ENCODE results near the gene OGFOD1.

The OGFOD1 gene

GRCh38 chr16:56506941-56507340, 55.6 kb downstream of the OGFOD1 start:
- Mint-ChIP-seq H3K27ac (no peak overlapping the region), H3K36me3 (ENCODE audit: insufficient read depth) (peaks cover 49% of the 10 kb centered on the region), H3K27me3 (no peaks in the 10 kb centered on the region), H3K4me3 (no peak overlapping the region), H3K4me1 (ENCODE audit: low read depth in 2 of 2) (no peaks in the 10 kb centered on the region), H3K9me3 (no peaks in the 10 kb centered on the region)
- DNase-seq (no peak), ATAC-seq (replicated peaks) (no peak)

DNA sequence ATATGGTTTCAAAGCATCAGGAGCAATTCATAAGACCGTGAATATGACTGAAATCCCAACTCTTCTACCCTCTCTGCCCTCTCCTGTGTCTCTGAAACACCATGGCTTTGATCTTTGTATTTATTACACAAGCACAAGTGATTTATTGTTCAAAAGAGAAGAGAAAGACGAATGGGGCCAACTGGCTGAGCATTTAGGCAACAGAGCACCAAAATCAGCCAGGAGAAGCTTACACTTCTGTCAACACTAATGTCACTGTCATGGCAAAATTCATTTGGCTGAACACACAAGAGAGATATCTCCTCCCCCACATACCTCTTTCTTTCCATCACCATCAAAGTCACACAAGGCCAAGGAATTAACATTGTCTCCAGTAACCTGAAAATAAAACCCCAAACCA, 59.2 kb downstream of the OGFOD1 start:
- Mint-ChIP-seq H3K4me3 (no peak overlapping the region), H3K27me3 (no peaks in the 10 kb centered on the region), H3K36me3 (ENCODE audit: insufficient read depth) (peaks cover 30% of the 10 kb centered on the region), H3K9me3 (no peaks in the 10 kb centered on the region), H3K27ac (no peak overlapping the region), H3K4me1 (ENCODE audit: low read depth in 2 of 2) (peaks cover 5 to 23% of the 10 kb centered on the region in 2 donors)
- DNase-seq: no peak
- ATAC-seq (replicated peaks): no peak

- Mint-ChIP-seq H3K4me1 (ENCODE audit: low read depth in 2 of 2) (peaks cover 6 to 27% of the 10 kb centered on the region in 2 donors), H3K27ac (no peak overlapping the region), H3K27me3 (no peaks in the 10 kb centered on the region), H3K4me3 (no peak overlapping the region), H3K9me3 (no peaks in the 10 kb centered on the region), H3K36me3 (ENCODE audit: insufficient read depth) (peaks cover 26% of the 10 kb centered on the region)
- DNase-seq: no peak
- no peak for ATAC-seq (replicated peaks)
Measured at GRCh38 chr16:56512025-56512424, 60.7 kb downstream of the OGFOD1 start.

DNA sequence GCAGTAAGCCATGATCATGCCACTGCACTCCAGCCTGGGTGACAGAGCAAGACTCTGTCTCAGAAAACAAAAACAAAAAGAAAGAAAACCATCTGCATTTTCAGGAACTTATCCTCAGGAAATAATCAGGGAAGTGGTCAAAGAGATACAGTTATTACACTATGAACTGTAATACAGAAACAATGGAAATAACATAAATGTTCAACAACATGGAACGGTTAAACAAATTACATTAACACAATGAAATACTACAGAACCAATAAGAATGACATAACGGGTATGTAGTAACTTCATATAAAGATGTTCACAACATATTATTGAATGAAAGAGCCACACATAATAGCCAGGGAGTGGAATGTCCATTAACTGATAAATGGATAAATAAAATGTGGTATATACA, 61.7 kb downstream of the OGFOD1 start:
- Mint-ChIP-seq H3K36me3 (ENCODE audit: insufficient read depth) (peaks cover 21% of the 10 kb centered on the region), H3K4me3 (no peak overlapping the region), H3K9me3 (no peaks in the 10 kb centered on the region), H3K27me3 (no peaks in the 10 kb centered on the region), H3K27ac (no peak overlapping the region), H3K4me1 (ENCODE audit: low read depth in 2 of 2) (peaks cover 16 to 33% of the 10 kb centered on the region in 2 donors)
- DNase-seq: no peak
- no peak for ATAC-seq (replicated peaks)

DNA sequence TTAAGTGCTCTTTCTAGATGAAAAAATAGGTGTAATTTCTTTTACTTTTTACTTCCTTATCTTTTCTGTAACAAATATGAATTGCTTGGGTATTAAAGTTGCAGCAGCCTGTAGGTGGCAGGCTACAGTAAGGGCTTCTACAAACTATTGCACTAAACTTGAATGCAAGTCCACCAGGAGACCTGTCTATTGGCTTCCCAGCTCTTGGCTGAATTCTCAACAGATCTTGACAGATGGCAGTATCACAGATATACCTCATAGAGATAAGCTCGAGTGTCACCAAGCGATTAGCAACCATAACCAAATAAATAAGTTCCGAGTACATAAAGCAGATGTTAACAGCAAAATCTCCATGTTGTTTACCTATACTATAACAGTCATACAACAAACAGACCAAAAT, 62.6 kb downstream of the OGFOD1 start:
- peaks cover 20 to 37% of the 10 kb centered on the region in 2 donors for H3K4me1 Mint-ChIP-seq (ENCODE audit: low read depth in 2 of 2)
- H3K4me3 Mint-ChIP-seq: no peak overlapping the region
- no peaks in the 10 kb centered on the region for H3K27me3 Mint-ChIP-seq
- peaks cover 14% of the 10 kb centered on the region for H3K36me3 Mint-ChIP-seq (ENCODE audit: insufficient read depth)
- peak; percentile 93 for ATAC-seq (replicated peaks)
- DNase-seq: peak; percentile 26 to 54 (median 34)
- no peaks in the 10 kb centered on the region for H3K9me3 Mint-ChIP-seq
- H3K27ac Mint-ChIP-seq: no peak overlapping the region

GRCh38 chr16:56514845-56515244, 63.5 kb downstream of the OGFOD1 start:
- H3K27ac Mint-ChIP-seq: no peak overlapping the region
- H3K27me3 Mint-ChIP-seq: no peaks in the 10 kb centered on the region
- H3K9me3 Mint-ChIP-seq: no peaks in the 10 kb centered on the region
- H3K4me1 Mint-ChIP-seq (ENCODE audit: low read depth in 2 of 2): peaks cover 20 to 43% of the 10 kb centered on the region in 2 donors
- no peak overlapping the region for H3K4me3 Mint-ChIP-seq
- ATAC-seq (replicated peaks): no peak
- DNase-seq: no peak
- peaks cover 14% of the 10 kb centered on the region for H3K36me3 Mint-ChIP-seq (ENCODE audit: insufficient read depth)

- ATAC-seq (replicated peaks): no peak
- Mint-ChIP-seq H3K27me3 (no peaks in the 10 kb centered on the region), H3K27ac (peak overlapping the region in 1 of 2 donors; percentile 5), H3K4me3 (no peak overlapping the region), H3K4me1 (ENCODE audit: low read depth in 2 of 2) (peaks cover 26 to 48% of the 10 kb centered on the region in 2 donors), H3K36me3 (ENCODE audit: insufficient read depth) (peaks cover 17% of the 10 kb centered on the region), H3K9me3 (no peaks in the 10 kb centered on the region)
- DNase-seq: no peak
Measured at GRCh38 chr16:56515665-56516064, 64.3 kb downstream of the OGFOD1 start.

GRCh38 chr16:56517206-56517605, 65.9 kb downstream of the OGFOD1 start:
- no peak for DNase-seq
- no peak for ATAC-seq (replicated peaks)
- Mint-ChIP-seq H3K4me3 (no peak overlapping the region), H3K9me3 (no peaks in the 10 kb centered on the region), H3K36me3 (ENCODE audit: insufficient read depth) (peaks cover 17% of the 10 kb centered on the region), H3K27ac (no peak overlapping the region), H3K27me3 (no peaks in the 10 kb centered on the region), H3K4me1 (ENCODE audit: low read depth in 2 of 2) (peaks cover 27 to 49% of the 10 kb centered on the region in 2 donors)

DNA sequence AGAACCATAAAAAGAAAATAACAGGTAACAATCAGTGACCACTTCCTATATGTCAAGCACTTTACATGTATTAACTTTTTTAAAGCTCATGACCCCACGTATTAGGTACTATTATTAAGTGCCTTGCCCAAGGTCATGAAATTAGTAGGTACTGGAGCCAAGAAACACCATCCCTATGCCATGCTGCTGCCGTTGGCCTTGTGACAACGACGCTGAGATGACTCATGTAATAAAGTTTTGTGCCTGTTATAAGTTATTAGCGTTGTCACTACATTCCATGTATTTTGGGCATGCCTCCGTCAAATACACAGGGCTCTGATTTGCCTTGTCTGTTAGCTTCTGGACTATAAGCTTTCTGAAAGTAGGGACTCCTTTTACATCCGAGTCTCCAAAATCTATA, 67.1 kb downstream of the OGFOD1 start:
- ATAC-seq (replicated peaks) (no peak), DNase-seq (no peak)
- H3K4me1 Mint-ChIP-seq (ENCODE audit: low read depth in 2 of 2): peaks cover 25 to 42% of the 10 kb centered on the region in 2 donors
- H3K27me3 Mint-ChIP-seq: no peaks in the 10 kb centered on the region
- H3K36me3 Mint-ChIP-seq (ENCODE audit: insufficient read depth): peaks cover 14% of the 10 kb centered on the region
- no peaks in the 10 kb centered on the region for H3K9me3 Mint-ChIP-seq
- peak overlapping the region; percentile 91 for H3K27ac Mint-ChIP-seq
- H3K4me3 Mint-ChIP-seq: peak overlapping the region; percentile 80 to 81

- H3K36me3 Mint-ChIP-seq (ENCODE audit: insufficient read depth): peaks cover 14% of the 10 kb centered on the region
- no peaks in the 10 kb centered on the region for H3K9me3 Mint-ChIP-seq
- DNase-seq: peak; percentile 87 to 91 (median 89)
- H3K27me3 Mint-ChIP-seq: no peaks in the 10 kb centered on the region
- H3K4me1 Mint-ChIP-seq (ENCODE audit: low read depth in 2 of 2): peaks cover 23 to 33% of the 10 kb centered on the region in 2 donors
- H3K4me3 Mint-ChIP-seq: peak within 1 kb of the TSS; percentile 80 to 81
- peak; percentile 85 for ATAC-seq (replicated peaks)
- H3K27ac Mint-ChIP-seq: peak within 1 kb of the TSS; percentile 91
Measured at GRCh38 chr16:56519459-56520250, 68.3 kb downstream of the OGFOD1 start, which contains the start of gene BBS2. Gene BBS2, minus strand, starts transcription at chr16:56520024. Its CDS starts 162 bp downstream, at chr16:56519862.

DNA sequence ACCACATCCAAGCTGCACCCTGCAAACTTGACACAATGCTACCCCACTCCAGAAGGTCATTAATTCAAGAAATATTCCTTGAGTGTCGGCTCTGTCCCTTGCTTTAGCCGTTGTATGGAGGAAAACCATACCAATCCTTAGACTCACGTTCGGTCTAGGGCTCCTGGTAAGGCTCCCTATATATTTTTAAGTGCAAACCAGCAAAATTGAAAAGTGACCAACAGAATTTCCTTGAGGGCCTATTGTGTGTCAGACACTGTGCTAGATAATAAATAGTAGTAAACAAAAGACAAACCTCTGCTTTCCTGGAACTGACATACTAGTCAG, 68.9 kb downstream of the OGFOD1 start:
- no peaks in the 10 kb centered on the region for H3K9me3 Mint-ChIP-seq
- H3K4me1 Mint-ChIP-seq (ENCODE audit: low read depth in 2 of 2): peaks cover 23 to 28% of the 10 kb centered on the region in 2 donors
- DNase-seq: no peak
- H3K4me3 Mint-ChIP-seq: peak overlapping the region; percentile 80 to 81
- H3K27me3 Mint-ChIP-seq: no peaks in the 10 kb centered on the region
- no peak for ATAC-seq (replicated peaks)
- peak overlapping the region; percentile 91 for H3K27ac Mint-ChIP-seq
- peaks cover 14% of the 10 kb centered on the region for H3K36me3 Mint-ChIP-seq (ENCODE audit: insufficient read depth)

DNA sequence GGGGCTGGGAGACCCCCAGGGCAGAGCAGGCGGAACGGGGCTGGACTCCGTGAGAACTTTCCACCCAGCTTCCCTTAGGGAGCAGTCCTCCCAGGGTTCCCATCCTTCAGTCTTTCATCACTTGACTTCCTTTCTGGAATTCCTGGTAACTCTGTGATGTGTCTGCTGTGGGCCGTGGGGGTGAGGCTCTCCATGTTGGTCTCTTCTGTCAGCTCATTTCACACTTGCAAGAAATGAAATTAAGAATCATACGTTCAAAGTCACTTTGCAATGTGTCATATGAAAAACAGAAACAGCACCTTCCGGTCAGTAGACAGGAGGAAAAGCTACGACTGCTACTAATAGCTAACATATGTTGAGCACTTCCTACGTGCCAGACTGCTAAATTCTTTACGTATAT, 73.9 kb downstream of the OGFOD1 start:
- Mint-ChIP-seq H3K27ac (no peak overlapping the region), H3K9me3 (no peaks in the 10 kb centered on the region), H3K4me1 (ENCODE audit: low read depth in 2 of 2) (peaks cover 5% of the 10 kb centered on the region in 2 donors), H3K4me3 (no peak overlapping the region), H3K36me3 (ENCODE audit: insufficient read depth) (no peaks in the 10 kb centered on the region), H3K27me3 (peaks cover 0 to 9% of the 10 kb centered on the region in 2 donors)
- DNase-seq (no peak), ATAC-seq (replicated peaks) (no peak)
